Liver (tissue), 9 donors: Measurements from ENCODE around the gene COLEC12. TPM values are rescaled to one million over a fixed set of nuclear protein-coding genes. Genes with fewer than 3 reads are reported as not detected.

Source experiments
- DNase-seq: peaks from one replicate; pipeline ENCODE4 v3.0.0-alpha.2; 2017; ENCODE audit warnings: low spot score
- H3K27ac ChIP-seq, 2 donors: one replicate each; pipeline ENCODE4 v1.7.0; 2013; ENCODE audit warnings: inconsistent platforms in 2 of 2, low read length in 2 of 2, control low read depth in 1 of 2, low read depth in 1 of 2, mild to moderate bottlenecking in 1 of 2
- H3K27me3 ChIP-seq, 4 donors: one replicate each; pipeline versions ENCODE4 v1.6.1 to v1.7.0; 2013; ENCODE audit warnings: low read length in 3 of 4, inconsistent platforms in 1 of 4, mild to moderate bottlenecking in 1 of 4, moderate library complexity in 1 of 4; ENCODE audit not compliant: control insufficient read depth in 4 of 4, insufficient read depth in 4 of 4
- H3K36me3 ChIP-seq, 4 donors: one replicate each; pipeline versions ENCODE4 v1.6.1 to v1.7.0; 2013; ENCODE audit warnings: low read length in 3 of 4, mild to moderate bottlenecking in 3 of 4, low read depth in 1 of 4, moderate library complexity in 1 of 4; ENCODE audit not compliant: control insufficient read depth in 4 of 4, insufficient read depth in 3 of 4
- H3K4me1 ChIP-seq, 4 donors: one replicate each; pipeline versions ENCODE4 v1.6.1 to v1.7.0; 2013; ENCODE audit warnings: low read length in 3 of 4, mild to moderate bottlenecking in 3 of 4, moderate library complexity in 1 of 4; ENCODE audit not compliant: control insufficient read depth in 4 of 4, insufficient read depth in 4 of 4
- H3K4me3 ChIP-seq, 3 donors: one replicate each; pipeline versions ENCODE4 v1.6.1 to v1.7.0; 2013; ENCODE audit warnings: low read length in 3 of 3, control low read depth in 1 of 3, low read depth in 1 of 3, mild to moderate bottlenecking in 1 of 3
- H3K9ac ChIP-seq, 2 donors: one replicate each; pipeline ENCODE4 v1.7.0; 2013; ENCODE audit warnings: low read length in 2 of 2, mild to moderate bottlenecking in 2 of 2, moderate library complexity in 2 of 2, control low read depth in 1 of 2, low read depth in 1 of 2
- H3K9me3 ChIP-seq, 4 donors: one replicate each; pipeline versions ENCODE4 v1.6.1 to v1.7.0; 2013; ENCODE audit warnings: low read length in 3 of 4; ENCODE audit not compliant: control insufficient read depth in 4 of 4
- EGR1 ChIP-seq, 2 donors: IDR thresholded peaks; 2 replicates each; pipeline ENCODE4 v1.6.1; 2016 to 2018; ENCODE audit warnings: antibody characterized with exemption in 2 of 2, low read depth in 2 of 2
- FOXA1 ChIP-seq: IDR thresholded peaks from 2 replicates; pipeline ENCODE4 v1.6.1; 2016; ENCODE audit warnings: antibody characterized with exemption
- HNF4A ChIP-seq, 2 donors: conservative IDR thresholded peaks; 2 replicates each; pipeline ENCODE4 v1.6.1; 2016; ENCODE audit warnings: antibody characterized with exemption in 2 of 2, mild to moderate bottlenecking in 2 of 2
- HNF4G ChIP-seq: IDR thresholded peaks from 2 replicates; pipeline ENCODE4 v1.6.1; 2016; ENCODE audit warnings: antibody characterized with exemption
- JUND ChIP-seq, 2 donors: IDR thresholded peaks; 2 replicates each; pipeline ENCODE4 v1.6.1; 2016; ENCODE audit warnings: antibody characterized with exemption in 2 of 2
- NR2F2 ChIP-seq: IDR thresholded peaks from 2 replicates; pipeline ENCODE4 v1.6.1; 2016; ENCODE audit warnings: antibody characterized with exemption
- RAD21 ChIP-seq, 2 donors: IDR thresholded peaks; 2 replicates each; pipeline ENCODE4 v1.6.1; 2016; ENCODE audit warnings: antibody characterized with exemption in 2 of 2, mild to moderate bottlenecking in 2 of 2
- RXRA ChIP-seq, 2 donors: IDR thresholded peaks; 2 replicates each; pipeline ENCODE4 v1.6.1; 2017 to 2018; ENCODE audit warnings: antibody characterized with exemption in 2 of 2, mild to moderate bottlenecking in 1 of 2
- SP1 ChIP-seq: IDR thresholded peaks from 2 replicates; pipeline ENCODE4 v1.6.1; 2018; ENCODE audit warnings: antibody characterized with exemption, mild to moderate bottlenecking
- WGBS: extraction: QIAGEN DNeasy Blood & Tissue Kit; methylation state at CpG from one replicate; pipeline ENCODE4 v1.1.7; 2013; 5-methylcytosine and 5-hydroxymethylcytosine counted together
- polyA plus RNA-seq, 2 donors: library from polyadenylated mRNA; stranded (reverse) in 1 of 2; unstranded in 1 of 2; fragments of 200-250 nt in 1 of 2; fragments of >200 nt in 1 of 2; fragmentation: Nextera tagmentation in 1 of 2; extraction: Ambion mirVana in 1 of 2; gene quantifications; one replicate each; pipeline versions ENCODE4 v1.2.1 to v1.2.3, GENCODE V29; 2013 to 2015
- total RNA-seq, 2 donors: library from RNA; depleted of rRNA; stranded (reverse); fragments of >200 nt; gene quantifications; one replicate each; pipeline ENCODE4 v1.2.3, GENCODE V29; 2014
- TF ChIP-seq, protein P1 (sequence below): IDR thresholded peaks from 2 replicates; pipeline ENCODE4 v1.6.1; 2016; ENCODE audit warnings: antibody characterized with exemption
- TF ChIP-seq, protein P2 (sequence below): fragments of 150-350 bp; IDR thresholded peaks from 2 replicates; pipeline ENCODE4 v1.5.1; 2017; ENCODE audit warnings: improper control_type of control experiment, low read depth, low read length; ENCODE audit not compliant: missing input control
- TF ChIP-seq, protein P3 (sequence below): IDR thresholded peaks from 2 replicates; pipeline ENCODE4 v1.6.1; 2016; ENCODE audit warnings: antibody characterized with exemption, mild to moderate bottlenecking
- donor health status: healthy.
- donor health status: healthy.
- donor health status: healthy.
- donor health status: healthy.
- donor health status: healthy.

Gene COLEC12
- total and polyA plus RNA-seq, 4 donors, result 0.03 to 1.6 (median 0.28) TPM

DNA sequence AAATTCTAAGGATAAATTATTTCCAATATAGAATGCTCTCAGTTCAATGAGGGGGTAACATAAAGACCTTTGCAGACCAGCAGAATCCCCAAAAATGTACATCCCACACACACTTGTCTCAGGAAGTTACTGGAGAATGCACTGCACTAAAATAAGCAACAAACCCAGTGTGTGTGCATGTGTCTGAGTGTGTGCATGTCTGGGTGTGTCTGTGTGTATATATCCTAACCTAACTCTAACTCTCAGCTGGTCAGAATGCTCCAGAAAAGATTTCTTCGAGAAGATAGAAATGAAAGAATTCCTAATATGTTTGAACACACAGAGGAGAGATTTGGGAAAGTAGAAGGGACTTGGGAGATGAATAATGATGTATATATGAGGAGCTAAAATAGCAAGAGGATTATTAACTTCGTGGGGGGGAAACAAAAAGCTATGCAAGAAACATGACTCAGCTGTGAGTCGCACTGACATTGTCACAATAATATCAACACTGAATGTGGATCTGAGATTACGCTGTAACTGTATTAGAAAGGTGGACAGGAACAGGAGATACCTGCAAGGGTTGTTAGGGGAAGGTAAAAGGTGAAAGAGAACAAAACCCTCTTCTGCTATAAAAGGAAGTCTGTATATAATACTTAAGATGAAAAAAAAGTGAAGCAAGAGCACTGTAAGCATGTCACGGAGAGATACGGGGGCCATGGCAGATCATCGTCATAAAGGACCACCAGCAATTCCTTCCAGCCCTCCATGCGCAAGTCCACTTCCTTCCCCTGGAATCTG lies 11.1 kb downstream of the COLEC12 start (continued):
- TF ChIP-seq, protein P1, sequence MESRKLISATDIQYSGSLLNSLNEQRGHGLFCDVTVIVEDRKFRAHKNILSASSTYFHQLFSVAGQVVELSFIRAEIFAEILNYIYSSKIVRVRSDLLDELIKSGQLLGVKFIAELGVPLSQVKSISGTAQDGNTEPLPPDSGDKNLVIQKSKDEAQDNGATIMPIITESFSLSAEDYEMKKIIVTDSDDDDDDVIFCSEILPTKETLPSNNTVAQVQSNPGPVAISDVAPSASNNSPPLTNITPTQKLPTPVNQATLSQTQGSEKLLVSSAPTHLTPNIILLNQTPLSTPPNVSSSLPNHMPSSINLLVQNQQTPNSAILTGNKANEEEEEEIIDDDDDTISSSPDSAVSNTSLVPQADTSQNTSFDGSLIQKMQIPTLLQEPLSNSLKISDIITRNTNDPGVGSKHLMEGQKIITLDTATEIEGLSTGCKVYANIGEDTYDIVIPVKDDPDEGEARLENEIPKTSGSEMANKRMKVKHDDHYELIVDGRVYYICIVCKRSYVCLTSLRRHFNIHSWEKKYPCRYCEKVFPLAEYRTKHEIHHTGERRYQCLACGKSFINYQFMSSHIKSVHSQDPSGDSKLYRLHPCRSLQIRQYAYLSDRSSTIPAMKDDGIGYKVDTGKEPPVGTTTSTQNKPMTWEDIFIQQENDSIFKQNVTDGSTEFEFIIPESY, result no peak
- TF ChIP-seq HNF4G, result no peak
- no peak for TF ChIP-seq SP1
- TF ChIP-seq, protein P2, sequence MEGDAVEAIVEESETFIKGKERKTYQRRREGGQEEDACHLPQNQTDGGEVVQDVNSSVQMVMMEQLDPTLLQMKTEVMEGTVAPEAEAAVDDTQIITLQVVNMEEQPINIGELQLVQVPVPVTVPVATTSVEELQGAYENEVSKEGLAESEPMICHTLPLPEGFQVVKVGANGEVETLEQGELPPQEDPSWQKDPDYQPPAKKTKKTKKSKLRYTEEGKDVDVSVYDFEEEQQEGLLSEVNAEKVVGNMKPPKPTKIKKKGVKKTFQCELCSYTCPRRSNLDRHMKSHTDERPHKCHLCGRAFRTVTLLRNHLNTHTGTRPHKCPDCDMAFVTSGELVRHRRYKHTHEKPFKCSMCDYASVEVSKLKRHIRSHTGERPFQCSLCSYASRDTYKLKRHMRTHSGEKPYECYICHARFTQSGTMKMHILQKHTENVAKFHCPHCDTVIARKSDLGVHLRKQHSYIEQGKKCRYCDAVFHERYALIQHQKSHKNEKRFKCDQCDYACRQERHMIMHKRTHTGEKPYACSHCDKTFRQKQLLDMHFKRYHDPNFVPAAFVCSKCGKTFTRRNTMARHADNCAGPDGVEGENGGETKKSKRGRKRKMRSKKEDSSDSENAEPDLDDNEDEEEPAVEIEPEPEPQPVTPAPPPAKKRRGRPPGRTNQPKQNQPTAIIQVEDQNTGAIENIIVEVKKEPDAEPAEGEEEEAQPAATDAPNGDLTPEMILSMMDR, result no peak
- TF ChIP-seq HNF4A (conservative IDR thresholded peaks at IDR 0.05), result no peak
- no peak for TF ChIP-seq RXRA (IDR thresholded peaks at IDR 0.05)

DNA sequence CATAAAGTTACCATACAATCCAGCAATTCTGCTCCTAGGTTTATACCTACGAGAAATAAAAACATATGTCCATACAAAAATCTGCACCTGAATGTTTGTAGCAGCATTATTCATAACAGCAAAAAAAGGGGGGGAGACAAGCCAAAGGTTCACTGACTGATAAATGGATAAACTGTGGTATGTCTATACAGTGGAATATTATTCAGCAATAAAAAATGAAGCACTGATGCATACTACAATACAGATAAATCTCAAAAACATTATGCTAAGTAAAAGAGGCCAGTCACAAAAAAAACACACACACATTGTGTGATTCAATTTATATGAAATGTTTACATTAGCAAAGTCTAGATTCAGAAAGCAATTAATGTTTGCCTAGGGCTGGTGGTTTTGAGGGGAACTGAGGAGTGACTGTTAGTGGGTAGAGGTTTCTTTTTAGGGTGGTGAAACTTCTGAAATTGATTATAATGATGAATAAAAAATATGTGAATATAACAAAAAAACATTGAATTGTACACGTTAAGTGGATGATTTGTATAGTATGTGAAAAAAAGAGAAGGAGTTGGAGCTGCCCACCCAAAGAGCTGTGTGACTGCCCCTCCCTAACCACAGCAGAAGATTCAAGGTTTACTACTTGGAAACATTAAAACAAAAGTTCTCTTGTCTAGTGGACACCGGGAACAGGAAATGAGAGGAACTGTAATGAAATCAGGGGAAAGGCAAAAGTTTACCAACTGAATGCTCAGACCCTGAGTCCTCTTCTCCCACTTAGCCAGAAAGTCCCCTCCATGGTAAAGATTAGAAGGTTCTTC lies 13.4 kb downstream of the COLEC12 start:
- Histone ChIP-seq H3K9ac (no peak overlapping the region), H3K27me3 (no peaks in the 10 kb centered on the region), H3K36me3 (no peaks in the 10 kb centered on the region), H3K4me3 (no peak overlapping the region), H3K27ac (no peak overlapping the region), H3K4me1 (no peaks in the 10 kb centered on the region), H3K9me3 (peaks cover 0 to 5% (median 0%) of the 10 kb centered on the region in 4 donors)
- 80% methylated on average over 3 of the region's 3 CpGs for WGBS
- DNase-seq, result no peak
- TF ChIP-seq, protein P3, sequence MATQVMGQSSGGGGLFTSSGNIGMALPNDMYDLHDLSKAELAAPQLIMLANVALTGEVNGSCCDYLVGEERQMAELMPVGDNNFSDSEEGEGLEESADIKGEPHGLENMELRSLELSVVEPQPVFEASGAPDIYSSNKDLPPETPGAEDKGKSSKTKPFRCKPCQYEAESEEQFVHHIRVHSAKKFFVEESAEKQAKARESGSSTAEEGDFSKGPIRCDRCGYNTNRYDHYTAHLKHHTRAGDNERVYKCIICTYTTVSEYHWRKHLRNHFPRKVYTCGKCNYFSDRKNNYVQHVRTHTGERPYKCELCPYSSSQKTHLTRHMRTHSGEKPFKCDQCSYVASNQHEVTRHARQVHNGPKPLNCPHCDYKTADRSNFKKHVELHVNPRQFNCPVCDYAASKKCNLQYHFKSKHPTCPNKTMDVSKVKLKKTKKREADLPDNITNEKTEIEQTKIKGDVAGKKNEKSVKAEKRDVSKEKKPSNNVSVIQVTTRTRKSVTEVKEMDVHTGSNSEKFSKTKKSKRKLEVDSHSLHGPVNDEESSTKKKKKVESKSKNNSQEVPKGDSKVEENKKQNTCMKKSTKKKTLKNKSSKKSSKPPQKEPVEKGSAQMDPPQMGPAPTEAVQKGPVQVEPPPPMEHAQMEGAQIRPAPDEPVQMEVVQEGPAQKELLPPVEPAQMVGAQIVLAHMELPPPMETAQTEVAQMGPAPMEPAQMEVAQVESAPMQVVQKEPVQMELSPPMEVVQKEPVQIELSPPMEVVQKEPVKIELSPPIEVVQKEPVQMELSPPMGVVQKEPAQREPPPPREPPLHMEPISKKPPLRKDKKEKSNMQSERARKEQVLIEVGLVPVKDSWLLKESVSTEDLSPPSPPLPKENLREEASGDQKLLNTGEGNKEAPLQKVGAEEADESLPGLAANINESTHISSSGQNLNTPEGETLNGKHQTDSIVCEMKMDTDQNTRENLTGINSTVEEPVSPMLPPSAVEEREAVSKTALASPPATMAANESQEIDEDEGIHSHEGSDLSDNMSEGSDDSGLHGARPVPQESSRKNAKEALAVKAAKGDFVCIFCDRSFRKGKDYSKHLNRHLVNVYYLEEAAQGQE, result no peak
- no peak for TF ChIP-seq EGR1 (IDR thresholded peaks at IDR 0.05; ENCODE audit: low read depth in 2 of 2)
- no peak for TF ChIP-seq SP1
- no peak for TF ChIP-seq FOXA1
- TF ChIP-seq, protein P1, result no peak
- TF ChIP-seq NR2F2, result no peak
- TF ChIP-seq, protein P2, result no peak
- no peak for TF ChIP-seq JUND (IDR thresholded peaks at IDR 0.05)
- TF ChIP-seq RAD21 (IDR thresholded peaks at IDR 0.05), result no peak
